Mucosa of rectum (tissue), 2 donors: ENCODE results near the gene SLC13A2.
A peak's percentile ranks its signal among the peaks of the same experiment; 100 is the strongest.

Experiments
- H3K27ac ChIP-seq, 2 donors: one replicate each; pipeline ENCODE4 v1.7.0; 2013; ENCODE audit warnings: inconsistent platforms in 2 of 2, low read depth in 2 of 2, low read length in 2 of 2
- H3K27me3 ChIP-seq, 2 donors: one replicate each; pipeline ENCODE4 v1.7.0; 2013; ENCODE audit warnings: low read length in 2 of 2; ENCODE audit not compliant: control insufficient read depth in 2 of 2, insufficient read depth in 2 of 2
- H3K36me3 ChIP-seq, 2 donors: one replicate each; pipeline ENCODE4 v1.7.0; 2013; ENCODE audit warnings: low read length in 2 of 2; ENCODE audit not compliant: control insufficient read depth in 2 of 2, insufficient read depth in 2 of 2
- H3K4me1 ChIP-seq, 2 donors: one replicate each; pipeline ENCODE4 v1.7.0; 2013; ENCODE audit warnings: low read length in 2 of 2, mild to moderate bottlenecking in 1 of 2; ENCODE audit not compliant: control insufficient read depth in 2 of 2, insufficient read depth in 2 of 2
- H3K4me3 ChIP-seq, 2 donors: one replicate each; pipeline ENCODE4 v1.7.0; 2013; ENCODE audit warnings: low read length in 2 of 2
- H3K9ac ChIP-seq, 2 donors: one replicate each; pipeline ENCODE4 v1.7.0; 2013; ENCODE audit warnings: low read length in 2 of 2, low read depth in 1 of 2, mild to moderate bottlenecking in 1 of 2
- H3K9me3 ChIP-seq, 2 donors: one replicate each; pipeline ENCODE4 v1.7.0; 2013; ENCODE audit warnings: low read length in 2 of 2; ENCODE audit not compliant: control insufficient read depth in 2 of 2
- donor health status: healthy.
- donor health status: Normal muscosa, but diverticular disease.

Gene SLC13A2

GRCh38 chr17:28470266-28470913 lies 3.1 kb upstream of the SLC13A2 start:
- no peak overlapping the region for H3K4me3 ChIP-seq
- H3K9me3 ChIP-seq = no peaks in the 10 kb centered on the region
- H3K9ac ChIP-seq = no peak overlapping the region
- H3K4me1 ChIP-seq = peaks cover 30 to 31% of the 10 kb centered on the region in 2 donors
- H3K36me3 ChIP-seq = no peaks in the 10 kb centered on the region
- peak overlapping the region in 1 of 2 donors; percentile 15 for H3K27ac ChIP-seq
- H3K27me3 ChIP-seq = peaks cover 0 to 3% of the 10 kb centered on the region in 2 donors

GRCh38 chr17:28470914-28471366 lies 2.5 kb upstream of the SLC13A2 start:
- Histone ChIP-seq H3K4me3 (no peak overlapping the region), H3K27ac (no peak overlapping the region)

GRCh38 chr17:28471531-28472342 lies 1.7 kb upstream of the SLC13A2 start:
- no peak overlapping the region for H3K4me3 ChIP-seq
- H3K4me1 ChIP-seq = peaks cover 40 to 43% of the 10 kb centered on the region in 2 donors
- no peaks in the 10 kb centered on the region for H3K36me3 ChIP-seq
- no peak overlapping the region for H3K9ac ChIP-seq
- no peaks in the 10 kb centered on the region for H3K27me3 ChIP-seq
- H3K27ac ChIP-seq = no peak overlapping the region
- H3K9me3 ChIP-seq = no peaks in the 10 kb centered on the region

More at GRCh38 chr17:28470914-28471366, 2.5 kb upstream of the SLC13A2 start:
- Histone ChIP-seq H3K27me3 (no peaks in the 10 kb centered on the region), H3K4me1 (peaks cover 35 to 37% of the 10 kb centered on the region in 2 donors), H3K36me3 (no peaks in the 10 kb centered on the region), H3K9ac (no peak overlapping the region), H3K9me3 (no peaks in the 10 kb centered on the region)

GRCh38 chr17:28472871-28473497 lies 460 bp upstream of the SLC13A2 start:
- Histone ChIP-seq H3K4me1 (peaks cover 40 to 43% of the 10 kb centered on the region in 2 donors), H3K9ac (peak overlapping the region; percentile 14 to 70), H3K4me3 (no peak overlapping the region), H3K27ac (peak overlapping the region; percentile 79 to 82), H3K27me3 (no peaks in the 10 kb centered on the region), H3K36me3 (no peaks in the 10 kb centered on the region), H3K9me3 (no peaks in the 10 kb centered on the region)

- Histone ChIP-seq H3K27ac (peak overlapping the region; percentile 79 to 82), H3K9me3 (no peaks in the 10 kb centered on the region), H3K4me3 (peak overlapping the region; percentile 15 to 55), H3K9ac (peak overlapping the region in 1 of 2 donors; percentile 70), H3K36me3 (no peaks in the 10 kb centered on the region), H3K27me3 (no peaks in the 10 kb centered on the region), H3K4me1 (peaks cover 40 to 43% of the 10 kb centered on the region in 2 donors)
Observed at GRCh38 chr17:28474111-28474531, 677 bp downstream of the SLC13A2 start.

- Histone ChIP-seq H3K27me3 (no peaks in the 10 kb centered on the region), H3K36me3 (no peaks in the 10 kb centered on the region), H3K4me1 (peaks cover 40 to 43% of the 10 kb centered on the region in 2 donors), H3K9me3 (no peaks in the 10 kb centered on the region), H3K27ac (peak overlapping the region; percentile 79 to 82), H3K4me3 (peak overlapping the region; percentile 42 to 55), H3K9ac (peak overlapping the region in 1 of 2 donors; percentile 70)
Observed at GRCh38 chr17:28475151-28475900, 1.9 kb downstream of the SLC13A2 start.

GRCh38 chr17:28476076-28476865 lies 2.8 kb downstream of the SLC13A2 start:
- H3K4me3 ChIP-seq = peak overlapping the region in 1 of 2 donors; percentile 42
- no peaks in the 10 kb centered on the region for H3K36me3 ChIP-seq
- no peaks in the 10 kb centered on the region for H3K27me3 ChIP-seq
- H3K9me3 ChIP-seq = no peaks in the 10 kb centered on the region
- H3K9ac ChIP-seq = no peak overlapping the region
- peak overlapping the region; percentile 79 to 82 for H3K27ac ChIP-seq
- peaks cover 36 to 49% of the 10 kb centered on the region in 2 donors for H3K4me1 ChIP-seq

- H3K4me3 ChIP-seq = no peak overlapping the region
- H3K9me3 ChIP-seq = no peaks in the 10 kb centered on the region
- H3K36me3 ChIP-seq = no peaks in the 10 kb centered on the region
- no peaks in the 10 kb centered on the region for H3K27me3 ChIP-seq
- H3K27ac ChIP-seq = no peak overlapping the region
- H3K9ac ChIP-seq = no peak overlapping the region
- H3K4me1 ChIP-seq = peaks cover 36 to 55% of the 10 kb centered on the region in 2 donors
Observed at GRCh38 chr17:28477928-28478327, 4.5 kb downstream of the SLC13A2 start.
